H1 (cell line): ENCODE results near the gene PREX1. TPM values are rescaled to one million over a fixed set of nuclear protein-coding genes. Genes with fewer than 3 reads are reported as not detected.
A peak's percentile ranks its signal among the peaks of the same experiment; 100 is the strongest.

ENCODE experiments used
- CTCF ChIA-PET: fragments of 300-600 bp; sonication (Branson Sonifier 250); formaldehyde crosslinking; loops from one replicate; lab custom pipeline; 2021; ENCODE audit not compliant: partially characterized antibody; lab: Charles Lee
- POLR2A ChIA-PET: fragments of 300-600 bp; sonication (Branson Sonifier 250); formaldehyde crosslinking; loops from one replicate; lab custom pipeline; 2021; ENCODE audit warnings: inconsistent platforms; ENCODE audit not compliant: partially characterized antibody; lab: Charles Lee
- DNase-seq, 2 experiments: peaks; one replicate each; pipeline versions ENCODE4 v3.0.0 to v3.0.0-alpha.2; 2010 to 2022; ENCODE audit warnings: low spot score in 2 of 2, low read depth in 1 of 2, mixed read lengths in 1 of 2
- FAIRE-seq: peaks from 2 replicates; lab custom pipeline; 2011; peaks lifted over from hg19 to GRCh38; lab: Jason Lieb, UNC
- H2AFZ ChIP-seq: 2 replicates; pipeline ENCODE4 v1.8.1; 2012; ENCODE audit warnings: low read length, inconsistent platforms
- H2AK5ac ChIP-seq: 2 replicates; pipeline ENCODE4 v1.6.1; 2013; ENCODE audit warnings: low read depth, low read length
- H2BK120ac ChIP-seq: replicated peaks from 2 replicates; pipeline ENCODE3; 2013; ENCODE audit warnings: low read depth, low read length, inconsistent platforms
- H2BK12ac ChIP-seq: 2 replicates; pipeline ENCODE4 v1.6.1; 2013; ENCODE audit warnings: low read depth, low read length
- H2BK15ac ChIP-seq: 2 replicates; pipeline ENCODE4 v1.6.1; 2013; ENCODE audit warnings: low read length
- H2BK20ac ChIP-seq: 2 replicates; pipeline ENCODE4 v1.6.1; 2013; ENCODE audit warnings: low read length
- H2BK5ac ChIP-seq: 2 replicates; pipeline ENCODE4 v1.6.1; 2013; ENCODE audit warnings: low read depth, low read length
- H3K14ac ChIP-seq: 2 replicates; pipeline ENCODE4 v1.6.1; 2013; ENCODE audit warnings: inconsistent platforms; ENCODE audit not compliant: insufficient read length
- H3K18ac ChIP-seq: 2 replicates; pipeline ENCODE4 v1.6.1; 2013; ENCODE audit warnings: low read length; ENCODE audit errors: extremely low read depth
- H3K23ac ChIP-seq: 2 replicates; pipeline ENCODE4 v1.6.1; 2013; ENCODE audit warnings: inconsistent platforms; ENCODE audit not compliant: insufficient read length
- H3K23me2 ChIP-seq: 2 replicates; pipeline ENCODE4 v1.6.1; 2013; ENCODE audit warnings: low read depth, low read length
- H3K27ac ChIP-seq: 2 replicates; pipeline ENCODE4 v1.6.1; 2011; ENCODE audit warnings: low read depth, low read length, inconsistent platforms
- H3K27me3 ChIP-seq, 4 experiments: replicated peaks in 1 of 4; 1 replicate in 1 of 4; 2 replicates in 3 of 4; pipeline versions ENCODE4 v1.6.1 to v1.8.1; 2011 to 2013; ENCODE audit warnings: low read length in 3 of 4, mild to moderate bottlenecking in 3 of 4, inconsistent platforms in 2 of 4, mixed read lengths in 2 of 4, moderate library complexity in 1 of 4; ENCODE audit not compliant: control insufficient read depth in 3 of 4, insufficient read depth in 3 of 4; ENCODE audit errors: extremely low read depth in 1 of 4
- H3K36me3 ChIP-seq, 4 experiments: 2 replicates each; pipeline versions ENCODE4 v1.6.1 to v1.8.1; 2011 to 2013; ENCODE audit warnings: mild to moderate bottlenecking in 4 of 4, low read length in 3 of 4, moderate library complexity in 2 of 4, control low read depth in 1 of 4, inconsistent platforms in 1 of 4; ENCODE audit not compliant: insufficient read depth in 4 of 4, control insufficient read depth in 2 of 4
- H3K4ac ChIP-seq: replicated peaks from 2 replicates; pipeline ENCODE3; 2013; ENCODE audit warnings: low read length, low read depth, mixed read lengths, inconsistent platforms; ENCODE audit not compliant: insufficient read length
- H3K4me1 ChIP-seq, 4 experiments: replicated peaks in 1 of 4; 1 replicate in 1 of 4; 2 replicates in 3 of 4; pipeline versions ENCODE4 v1.6.1 to v1.8.1; 2011 to 2013; ENCODE audit warnings: low read length in 3 of 4, inconsistent platforms in 2 of 4, mixed read lengths in 1 of 4; ENCODE audit not compliant: insufficient read depth in 4 of 4, control insufficient read depth in 3 of 4
- H3K4me2 ChIP-seq, 2 experiments: 2 replicates each; pipeline versions ENCODE4 v1.6.1 to v1.8.1; 2011 to 2013; ENCODE audit warnings: low read depth in 2 of 2, low read length in 2 of 2, control low read depth in 1 of 2, inconsistent platforms in 1 of 2, mild to moderate bottlenecking in 1 of 2; ENCODE audit not compliant: insufficient read depth in 1 of 2
- H3K4me3 ChIP-seq, 4 experiments: fragments of 200-600, 300-600 bp in 1 of 4; sonication (generic), shearing (Covaris generic), sonication (Bioruptor Twin) in 1 of 4; 2 replicates each; pipeline versions ENCODE4 v1.5.1 to v1.8.1; 2011 to 2016; ENCODE audit warnings: low read length in 4 of 4, low read depth in 3 of 4, control low read depth in 2 of 4, inconsistent platforms in 2 of 4, mild to moderate bottlenecking in 2 of 4, mixed read lengths in 1 of 4, moderate library complexity in 1 of 4; ENCODE audit not compliant: insufficient read depth in 2 of 4; ENCODE audit errors: extremely low read depth in 1 of 4
- H3K56ac ChIP-seq: replicated peaks from 2 replicates; pipeline ENCODE3; 2013; ENCODE audit warnings: low read depth, mild to moderate bottlenecking, mixed read lengths, low read length, inconsistent platforms; ENCODE audit not compliant: insufficient read length
- H3K79me1 ChIP-seq: 2 replicates; pipeline ENCODE4 v1.6.1; 2013; ENCODE audit warnings: low read depth, low read length, control low read depth
- H3K79me2 ChIP-seq, 2 experiments: 2 replicates each; pipeline versions ENCODE4 v1.6.1 to v1.8.1; 2012 to 2013; ENCODE audit warnings: low read length in 2 of 2, mild to moderate bottlenecking in 2 of 2, inconsistent platforms in 1 of 2; ENCODE audit not compliant: insufficient read depth in 2 of 2, control insufficient read depth in 1 of 2
- H3K9ac ChIP-seq, 4 experiments: replicated peaks in 1 of 4; 1 replicate in 1 of 4; 2 replicates in 3 of 4; pipeline versions ENCODE4 v1.6.1 to v1.8.1; 2011 to 2013; ENCODE audit warnings: low read depth in 3 of 4, low read length in 3 of 4, control low read depth in 2 of 4, mild to moderate bottlenecking in 2 of 4, moderate library complexity in 2 of 4, inconsistent platforms in 1 of 4; ENCODE audit errors: extremely low read depth in 1 of 4
- H3K9me3 ChIP-seq, 2 experiments: 2 replicates each; pipeline versions ENCODE4 v1.6.1 to v1.8.1; 2012 to 2013; ENCODE audit warnings: mild to moderate bottlenecking in 2 of 2, moderate library complexity in 2 of 2, control low read depth in 1 of 2, inconsistent platforms in 1 of 2, low read depth in 1 of 2, low read length in 1 of 2, mixed read lengths in 1 of 2; ENCODE audit not compliant: insufficient read depth in 2 of 2
- H4K20me1 ChIP-seq, 2 experiments: replicated peaks in 1 of 2; 2 replicates each; pipeline versions ENCODE3 to v1.8.1; 2011 to 2013; ENCODE audit warnings: inconsistent platforms in 2 of 2, low read length in 2 of 2, mild to moderate bottlenecking in 1 of 2; ENCODE audit not compliant: insufficient read depth in 2 of 2, control insufficient read depth in 1 of 2
- H4K5ac ChIP-seq: 2 replicates; pipeline ENCODE4 v1.6.1; 2013; ENCODE audit warnings: low read length, low read depth, mixed read lengths, inconsistent platforms; ENCODE audit not compliant: insufficient read length
- H4K8ac ChIP-seq: 2 replicates; pipeline ENCODE4 v1.8.0; 2013; ENCODE audit warnings: mild to moderate bottlenecking, moderate library complexity, low read length, inconsistent platforms; ENCODE audit not compliant: insufficient read depth; ENCODE audit errors: extremely low read depth
- H4K91ac ChIP-seq: replicated peaks from 2 replicates; pipeline ENCODE3; 2013; ENCODE audit warnings: low read length, mixed read lengths, inconsistent platforms; ENCODE audit not compliant: insufficient read length
- CEBPB ChIP-seq: IDR thresholded peaks from 2 replicates; pipeline ENCODE4 v1.6.1; 2012; ENCODE audit warnings: low read depth, low read length
- MAX ChIP-seq: IDR thresholded peaks from 2 replicates; pipeline ENCODE4 v1.6.1; 2012; ENCODE audit warnings: inconsistent platforms
- NANOG ChIP-seq: IDR thresholded peaks from 2 replicates; pipeline ENCODE4 v1.6.1; 2011; ENCODE audit warnings: low read length, low read depth, mild to moderate bottlenecking, inconsistent platforms; ENCODE audit not compliant: insufficient read depth, poor library complexity, severe bottlenecking
- POLR2AphosphoS5 ChIP-seq: IDR thresholded peaks from 2 replicates; pipeline ENCODE4 v1.6.1; 2011; ENCODE audit warnings: low read depth, low read length
- TBP ChIP-seq: IDR thresholded peaks from 2 replicates; pipeline ENCODE4 v1.6.1; 2011; ENCODE audit warnings: low read depth, low read length, improper control_type of control experiment
- YY1 ChIP-seq: IDR thresholded peaks from 2 replicates; pipeline ENCODE4 v1.6.1; 2011; ENCODE audit warnings: low read depth, mild to moderate bottlenecking, low read length
- WGBS, 2 experiments: shearing (Covaris generic) in 1 of 2; methylation state at CpG; one replicate each; pipeline versions ENCODE4 v1.1.6 to v1.1.7; 2013 to 2015; ENCODE audit warnings: low lambda C conversion rate in 2 of 2, mixed read lengths in 2 of 2, inconsistent platforms in 1 of 2, low coverage in 1 of 2, missing lambda C conversion rate in 1 of 2; ENCODE audit not compliant: insufficient replicate concordance in 2 of 2, insufficient coverage in 1 of 2, insufficient read length in 1 of 2; ENCODE audit errors: extremely low coverage in 1 of 2, missing lambda C conversion rate in 1 of 2; 5-methylcytosine and 5-hydroxymethylcytosine counted together
- polyA plus RNA-seq, 7 experiments: library from polyadenylated mRNA; depleted of rRNA in 3 of 7; stranded (reverse) in 5 of 7; unstranded in 2 of 7; fragments of >200 nt in 5 of 7; fragments of 200-250 nt in 2 of 7; gene quantifications; 1 replicate in 5 of 7; 2 replicates in 1 of 7; 4 replicates in 1 of 7; pipeline versions ENCODE4 v1.2.1 to v1.2.3, GENCODE V29; 2011 to 2013; ENCODE audit warnings: missing spikeins in 2 of 7, mixed read lengths in 2 of 7
- total RNA-seq: library from RNA; stranded (reverse); fragmentation: NEBNext Ultra II Directional; extraction: Animal tissue kit (Norgen Biotek cat#: 25700); gene quantifications from 2 replicates; pipeline ENCODE4 v1.2.1, GENCODE V29; 2021

Gene PREX1
- total and polyA plus RNA-seq, 2 of the 8 experiments (the other 6 are each of a cell fraction or from before 2014, with no cell fraction given), result 10.7 to 12.8 TPM

- ChIA-PET CTCF (interaction anchor here (0.6 to 1.8 kb wide), 2 partner anchors 60 to 138 kb away, joined by 3 to 4 read pairs; no protein-coding TSS in a partner anchor), POLR2A (interaction anchor here (0.6 kb wide), 1 partner anchor 286 kb away, joined by 3 read pairs; no protein-coding TSS in a partner anchor)
- H3K23me2 ChIP-seq, result no peaks in the 10 kb centered on the region
- peak overlapping the region; percentile 32 for H4K91ac ChIP-seq
- 0 out of 2 replicates have a peak overlapping the region, but pooled peaks have one; percentile 95 for H2BK15ac ChIP-seq
- FAIRE-seq (no peak), DNase-seq (no peak)
- no peaks in the 10 kb centered on the region for H3K36me3 ChIP-seq
- no peak overlapping the region for H2BK120ac ChIP-seq
- H3K4me1 ChIP-seq, result peaks cover 0 to 13% (median 6%) of the 10 kb centered on the region in 4 experiments; a peak in 4 of 7 replicates
- H3K9ac ChIP-seq, result no peak overlapping the region
- H4K8ac ChIP-seq, result no peak overlapping the region
- no peak overlapping the region for H3K4me2 ChIP-seq
- H4K5ac ChIP-seq, result no peak overlapping the region
- no peak overlapping the region for H2AFZ ChIP-seq
- H3K27me3 ChIP-seq, result no peaks in the 10 kb centered on the region
- peaks cover 0 to 8% of the 10 kb centered on the region in 2 experiments; a peak in 1 of 4 replicates for H3K9me3 ChIP-seq
- no peak overlapping the region for H3K4me3 ChIP-seq
- H2BK12ac ChIP-seq, result peak overlapping the region; percentile 60; the same call in 1 of the 2 replicates
- H3K18ac ChIP-seq, result peak overlapping the region; percentile 32; the same call in 1 of the 2 replicates
- H3K56ac ChIP-seq, result no peak overlapping the region
- no peak overlapping the region for H3K14ac ChIP-seq
- H3K79me1 ChIP-seq, result peaks cover 2% of the 10 kb centered on the region; the same call in 1 of the 2 replicates
- no peak overlapping the region; the same call in 1 of the 2 replicates for H3K27ac ChIP-seq
- TF ChIP-seq TBP (no peak), YY1 (no peak), CEBPB (peak; percentile 50; the same call in 1 of the 2 replicates), MAX (no peak), NANOG (no peak), POLR2AphosphoS5 (no peak)
- no peak overlapping the region for H3K23ac ChIP-seq
- WGBS, 2 experiments, result 88% methylated on average over 16 of the region's 16 CpGs; no CpG with 5 or more reads in 1 of the 2 experiments
- peaks cover 0 to under 1% of the 10 kb centered on the region in 2 experiments for H4K20me1 ChIP-seq
- no peak overlapping the region for H2BK5ac ChIP-seq
- no peak overlapping the region for H3K4ac ChIP-seq
- peak overlapping the region; percentile 75; the same call in 1 of the 2 replicates for H2AK5ac ChIP-seq
- H2BK20ac ChIP-seq, result no peak overlapping the region
- H3K79me2 ChIP-seq, result no peaks in the 10 kb centered on the region
Measured at GRCh38 chr20:48758206-48758820, 69.5 kb downstream of the PREX1 start.
